ENCODE results near the gene SYCE3. TPM values are rescaled to one million over a fixed set of nuclear protein-coding genes. Genes with fewer than 3 reads are reported as not detected.

Gene SYCE3
- total RNA-seq, 2 experiments from 2014 or later, result not detected

DNA sequence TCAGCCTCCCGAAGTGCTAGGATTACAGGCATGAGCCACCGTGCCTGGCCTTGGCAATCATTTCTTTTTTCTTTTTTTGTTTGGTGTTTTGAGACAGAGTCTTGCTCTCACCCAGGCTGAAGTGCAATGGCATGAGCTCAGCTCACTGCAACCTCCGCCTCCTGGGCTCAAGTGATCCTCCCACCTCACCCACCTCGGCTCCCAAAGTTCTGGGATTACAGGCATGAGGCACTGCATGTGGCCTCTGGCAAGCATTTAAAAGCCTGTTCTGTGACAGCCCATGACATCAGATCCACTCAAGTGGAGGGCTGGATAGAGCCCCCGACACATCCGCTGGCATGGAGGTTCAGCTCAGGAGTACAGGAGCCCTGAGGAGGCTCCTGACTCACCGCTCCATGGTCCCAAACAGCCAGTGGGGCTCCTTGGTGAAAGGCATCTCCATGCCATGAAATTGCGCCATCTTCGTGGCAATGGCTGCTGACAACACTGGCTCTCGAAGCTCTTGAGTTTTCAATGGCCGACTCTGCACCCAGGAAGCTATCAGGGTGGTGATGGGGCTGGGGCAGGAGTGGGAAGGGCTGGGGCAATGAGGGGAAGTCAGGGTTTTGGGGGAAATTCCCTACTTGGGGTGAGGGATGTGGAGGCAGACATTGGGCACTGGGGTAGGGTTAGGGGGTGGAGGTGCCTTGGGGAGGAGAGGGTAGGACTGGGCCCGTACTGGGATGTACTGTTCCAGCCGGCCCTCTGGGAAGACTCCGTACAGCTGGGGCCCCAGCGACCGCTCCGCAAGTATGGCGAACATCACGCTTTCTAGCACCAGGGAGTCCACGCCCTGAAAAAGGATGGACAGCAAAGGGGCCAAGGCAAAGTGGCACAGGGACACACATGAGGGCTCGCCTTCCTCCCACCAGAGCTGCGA lies 18.6 kb upstream of the SYCE3 start:
- CTCF ChIA-PET, result interaction anchor here (1.0 to 3.5 kb wide), 5 partner anchors 16 to 56 kb away, joined by 3 to 19 read pairs (median 10); partner anchors contain the start of genes SCO2 and SYCE3
- DNase-seq, result no peak
- H3K27me3 Mint-ChIP-seq (ENCODE audit: low read depth), result no peaks in the 10 kb centered on the region
- H3K27ac Mint-ChIP-seq, result peak overlapping the region; percentile 86
- H3K36me3 Mint-ChIP-seq (ENCODE audit: low read depth), result peaks cover 42% of the 10 kb centered on the region
- peak overlapping the region; percentile 98 for H3K4me3 Mint-ChIP-seq
- POLR2A ChIA-PET, result interaction anchor here (0.8 to 2.7 kb wide), 8 partner anchors 15 to 56 kb away, joined by 3 to 31 read pairs (median 8); partner anchors contain the start of gene SCO2
- H3K9me3 Mint-ChIP-seq (ENCODE audit: insufficient read depth), result no peaks in the 10 kb centered on the region
- H3K4me1 Mint-ChIP-seq (ENCODE audit: low read depth), result peaks cover 50% of the 10 kb centered on the region
- no peak for ATAC-seq

DNA sequence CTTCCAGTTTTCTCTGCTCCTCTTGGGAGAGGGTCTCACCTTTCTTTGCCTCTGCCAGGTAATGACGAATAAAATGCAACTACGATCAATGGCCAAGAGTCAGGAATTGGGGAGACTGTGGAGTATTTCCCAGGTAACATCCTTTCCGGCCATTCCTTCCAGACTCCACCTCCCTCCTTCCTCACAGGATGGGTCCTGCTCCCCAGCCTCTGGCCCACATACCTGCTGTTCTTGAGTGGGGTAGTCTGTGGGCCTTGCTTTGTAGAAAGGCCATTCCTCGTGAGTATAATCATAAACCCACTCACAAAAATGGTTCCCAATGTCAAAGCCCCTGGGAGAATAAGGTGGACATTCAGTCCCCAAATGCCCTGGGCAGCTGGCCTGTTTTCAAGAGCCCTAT lies 17.0 kb upstream of the SYCE3 start:
- Mint-ChIP-seq H3K4me1 (ENCODE audit: low read depth) (peaks cover 50% of the 10 kb centered on the region), H3K9me3 (ENCODE audit: insufficient read depth) (no peaks in the 10 kb centered on the region), H3K27me3 (ENCODE audit: low read depth) (no peaks in the 10 kb centered on the region), H3K36me3 (ENCODE audit: low read depth) (peaks cover 42% of the 10 kb centered on the region), H3K4me3 (no peak overlapping the region), H3K27ac (peak overlapping the region; percentile 68)
- POLR2A ChIA-PET, result no interaction called here
- no peak for ATAC-seq
- no peak for DNase-seq
- CTCF ChIA-PET, result no interaction called here

DNA sequence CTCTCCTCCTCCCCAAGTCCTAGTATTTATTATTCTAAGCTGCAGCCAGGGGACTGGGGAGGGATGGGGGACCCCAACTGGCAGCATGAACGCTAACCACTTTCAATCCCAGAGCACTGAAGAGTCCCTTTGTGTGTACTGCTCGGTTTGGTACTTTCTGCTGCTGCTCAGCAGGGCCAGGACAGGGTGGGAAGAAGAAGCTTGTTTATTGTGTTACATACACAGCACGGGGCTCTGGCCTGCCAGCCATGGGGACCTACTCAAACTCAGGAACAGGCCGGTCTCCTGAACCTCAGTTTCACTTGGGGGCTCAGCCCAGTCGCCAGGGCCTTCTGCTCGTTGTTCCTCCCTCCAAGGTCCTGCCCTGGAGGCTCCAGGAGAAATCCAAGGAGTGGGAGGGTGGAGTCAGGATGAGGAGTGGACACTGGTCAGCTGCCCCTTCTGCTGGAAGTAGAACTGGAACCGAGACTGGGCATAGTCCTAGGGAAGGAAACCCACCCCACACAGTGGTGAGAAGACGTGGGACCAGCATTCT lies 16.1 kb upstream of the SYCE3 start:
- Mint-ChIP-seq H3K4me1 (ENCODE audit: low read depth) (peaks cover 48% of the 10 kb centered on the region), H3K9me3 (ENCODE audit: insufficient read depth) (no peaks in the 10 kb centered on the region), H3K4me3 (peak overlapping the region; percentile 34), H3K36me3 (ENCODE audit: low read depth) (peaks cover 41% of the 10 kb centered on the region), H3K27me3 (ENCODE audit: low read depth) (no peaks in the 10 kb centered on the region), H3K27ac (peak overlapping the region; percentile 11)
- POLR2A ChIA-PET, result interaction anchor here (0.8 to 2.4 kb wide), 4 partner anchors 16 to 54 kb away, joined by 3 to 10 read pairs (median 4); partner anchors contain the start of genes SCO2 and SYCE3
- CTCF ChIA-PET, result interaction anchor here (1.0 kb wide), 1 partner anchor 15 kb away, joined by 9 read pairs; the partner anchor contains the start of gene SYCE3
- ATAC-seq (no peak), DNase-seq (no peak)

DNA sequence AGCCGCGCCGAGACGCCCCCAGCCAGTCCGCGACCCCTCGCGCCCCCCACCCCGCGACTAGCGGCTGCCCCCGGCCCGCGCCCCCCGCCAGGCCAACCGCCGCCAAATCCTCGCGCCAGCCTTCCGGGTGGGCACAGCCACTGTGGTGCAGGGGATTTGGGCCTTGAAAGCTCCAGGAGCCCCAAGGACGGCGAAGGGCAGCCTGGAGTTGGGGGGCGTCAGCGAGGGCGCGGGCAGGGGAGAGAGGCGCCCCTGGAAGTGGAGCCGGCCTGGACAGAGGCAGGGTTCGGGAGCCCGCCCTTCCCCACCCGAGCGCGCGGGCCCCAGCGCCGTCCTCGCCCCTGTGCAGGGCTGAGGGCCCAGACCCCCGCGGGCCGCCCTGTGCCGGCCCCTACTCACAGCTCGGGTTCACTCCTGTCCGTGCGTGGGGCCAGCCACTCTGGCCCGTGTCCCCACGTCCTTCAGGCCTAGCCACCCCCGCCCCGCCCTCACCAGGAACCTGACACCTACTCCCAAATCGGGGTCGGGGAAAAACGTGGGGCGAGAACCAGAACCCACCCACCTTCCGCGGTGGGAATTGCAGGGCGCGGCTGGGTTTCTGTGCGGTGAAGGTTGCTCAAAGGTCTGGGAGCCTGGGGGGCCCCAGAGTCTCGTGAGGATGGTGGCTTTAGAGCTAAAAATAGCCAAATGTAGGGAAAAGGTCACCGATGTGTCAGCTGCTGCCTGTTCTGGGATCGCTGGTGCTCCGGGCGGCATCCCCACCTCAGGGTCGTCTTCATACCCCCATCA lies 15.5 kb upstream of the SYCE3 start, which contains the start of gene CPT1B:
Gene CPT1B (minus strand): TSS at position 441 of the 789 bp plus-strand sequence. CDS start 512 bp downstream, outside the sequence.
- H3K36me3 Mint-ChIP-seq (ENCODE audit: low read depth), result peaks cover 36% of the 10 kb centered on the region
- H3K27ac Mint-ChIP-seq, result peak within 1 kb of the TSS; percentile 83
- no peaks in the 10 kb centered on the region for H3K9me3 Mint-ChIP-seq (ENCODE audit: insufficient read depth)
- no peaks in the 10 kb centered on the region for H3K27me3 Mint-ChIP-seq (ENCODE audit: low read depth)
- DNase-seq, result no peak
- peak within 1 kb of the TSS; percentile 51 for H3K4me3 Mint-ChIP-seq
- ChIA-PET POLR2A (interaction anchor here (0.5 to 2.4 kb wide), 5 partner anchors 15 to 235 kb away, joined by 3 to 10 read pairs (median 4); partner anchors contain the start of genes SCO2 and SYCE3), CTCF (interaction anchor here (1.0 to 2.0 kb wide), 2 partner anchors 15 kb away, joined by 9 to 13 read pairs; partner anchors contain the start of gene SYCE3)
- ATAC-seq, result no peak
- peaks cover 41% of the 10 kb centered on the region for H3K4me1 Mint-ChIP-seq (ENCODE audit: low read depth)

DNA sequence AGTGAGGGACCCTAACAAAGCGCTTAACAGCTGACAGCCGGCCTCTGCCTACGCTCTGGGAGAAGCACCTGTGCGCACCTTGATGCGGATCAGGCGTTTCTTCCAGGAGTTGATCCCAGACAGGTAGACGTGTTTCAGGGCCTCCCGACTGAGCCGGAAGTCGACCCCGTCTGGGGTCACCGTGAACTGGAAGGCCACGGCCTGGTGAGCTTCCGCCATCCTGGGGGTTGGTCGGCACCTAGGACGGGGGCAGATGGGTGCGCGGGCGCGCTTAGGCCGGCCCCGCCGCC lies 14.9 kb upstream of the SYCE3 start:
- H3K4me3 Mint-ChIP-seq, result peak overlapping the region; percentile 51
- DNase-seq (no peak), ATAC-seq (no peak)
- peaks cover 41% of the 10 kb centered on the region for H3K4me1 Mint-ChIP-seq (ENCODE audit: low read depth)
- peaks cover 35% of the 10 kb centered on the region for H3K36me3 Mint-ChIP-seq (ENCODE audit: low read depth)
- ChIA-PET POLR2A (interaction anchor here (0.5 to 2.4 kb wide), 3 partner anchors 44 to 234 kb away, joined by 3 to 10 read pairs (median 4); partner anchors contain the start of gene SCO2), CTCF (interaction anchor here (2.0 kb wide), 1 partner anchor 15 kb away, joined by 13 read pairs; the partner anchor contains the start of gene SYCE3)
- no peaks in the 10 kb centered on the region for H3K27me3 Mint-ChIP-seq (ENCODE audit: low read depth)
- no peaks in the 10 kb centered on the region for H3K9me3 Mint-ChIP-seq (ENCODE audit: insufficient read depth)
- peak overlapping the region; percentile 83 for H3K27ac Mint-ChIP-seq

DNA sequence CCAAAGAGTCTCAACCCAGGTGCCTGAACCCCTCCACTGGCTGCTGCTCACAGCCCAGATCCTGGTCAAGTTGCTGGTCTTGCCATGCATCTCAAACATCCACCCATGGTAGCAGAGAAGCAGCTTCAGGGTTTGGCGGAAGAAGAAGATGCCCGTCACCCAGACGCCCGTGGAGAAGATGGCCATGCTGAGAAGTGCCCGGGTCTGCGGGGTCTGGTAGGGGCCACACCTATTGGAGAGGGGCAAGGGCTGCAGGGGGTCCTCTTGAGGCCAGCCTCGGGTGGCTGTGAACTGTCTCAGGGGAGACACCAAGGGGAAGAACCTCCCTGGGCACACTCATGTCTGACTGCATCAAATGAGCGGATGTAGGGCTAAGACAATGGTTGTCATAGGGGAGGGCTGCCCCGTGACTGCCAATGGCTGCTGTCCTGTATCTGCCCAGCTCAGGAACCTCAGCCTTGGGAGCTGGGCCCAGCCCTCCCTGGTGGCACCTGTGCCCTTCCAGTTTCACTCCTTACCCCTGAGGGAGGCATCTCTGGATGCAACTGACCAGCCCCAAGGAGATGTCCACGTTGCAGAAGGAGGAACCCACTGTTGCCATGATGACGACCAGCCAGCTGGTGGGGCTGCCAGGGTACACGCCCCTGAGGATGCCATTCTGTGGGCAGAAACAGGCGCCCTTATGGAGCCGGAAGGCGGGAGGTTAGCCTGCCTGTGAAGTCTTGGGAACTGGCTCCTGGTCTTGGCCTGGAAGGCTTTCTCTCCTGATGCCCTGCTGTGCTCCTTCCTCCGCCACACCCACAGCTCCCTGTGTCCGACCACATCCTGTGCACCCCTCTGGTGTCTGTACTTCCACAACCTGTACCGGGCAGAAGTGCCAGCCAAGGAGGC lies 14.3 kb upstream of the SYCE3 start:
- ATAC-seq (no peak), DNase-seq (no peak)
- Mint-ChIP-seq H3K36me3 (ENCODE audit: low read depth) (peaks cover 39% of the 10 kb centered on the region), H3K9me3 (ENCODE audit: insufficient read depth) (no peaks in the 10 kb centered on the region), H3K4me1 (ENCODE audit: low read depth) (peaks cover 41% of the 10 kb centered on the region), H3K27ac (peak overlapping the region; percentile 83), H3K4me3 (peak overlapping the region; percentile 51), H3K27me3 (ENCODE audit: low read depth) (no peaks in the 10 kb centered on the region)
- ChIA-PET CTCF (interaction anchor here (2.0 kb wide), 1 partner anchor 14 kb away, joined by 13 read pairs; the partner anchor contains the start of gene SYCE3), POLR2A (interaction anchor here (0.5 to 2.4 kb wide), 6 partner anchors 14 to 234 kb away, joined by 3 to 10 read pairs (median 3); partner anchors contain the start of genes SCO2 and SYCE3)

DNA sequence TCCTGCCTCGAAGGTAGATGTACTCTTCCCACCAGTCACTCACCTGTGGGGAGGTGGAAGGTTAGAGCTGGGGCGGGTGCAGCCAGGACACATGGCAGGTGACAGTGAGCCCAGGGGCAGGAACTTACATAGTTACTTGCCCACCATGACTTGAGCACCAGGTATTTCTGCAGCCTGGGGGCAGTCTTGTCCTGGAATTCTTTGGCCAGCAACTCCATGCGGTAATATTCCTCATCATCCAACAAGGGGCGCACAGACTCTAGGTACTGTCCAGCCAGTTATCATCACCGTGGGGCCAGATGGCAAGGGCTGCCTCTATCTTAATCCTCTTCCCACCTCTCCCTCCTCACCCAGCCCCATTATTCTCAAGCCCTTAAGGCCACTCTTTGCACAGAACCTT lies 13.4 kb upstream of the SYCE3 start:
- ChIA-PET CTCF (interaction anchor here (0.9 to 2.0 kb wide), 3 partner anchors 13 to 51 kb away, joined by 3 to 13 read pairs (median 4); partner anchors contain the start of genes SCO2 and SYCE3), POLR2A (interaction anchor here (0.6 to 1.7 kb wide), 4 partner anchors 13 to 124 kb away, joined by 3 to 4 read pairs (median 4); partner anchors contain the start of gene SCO2)

DNA sequence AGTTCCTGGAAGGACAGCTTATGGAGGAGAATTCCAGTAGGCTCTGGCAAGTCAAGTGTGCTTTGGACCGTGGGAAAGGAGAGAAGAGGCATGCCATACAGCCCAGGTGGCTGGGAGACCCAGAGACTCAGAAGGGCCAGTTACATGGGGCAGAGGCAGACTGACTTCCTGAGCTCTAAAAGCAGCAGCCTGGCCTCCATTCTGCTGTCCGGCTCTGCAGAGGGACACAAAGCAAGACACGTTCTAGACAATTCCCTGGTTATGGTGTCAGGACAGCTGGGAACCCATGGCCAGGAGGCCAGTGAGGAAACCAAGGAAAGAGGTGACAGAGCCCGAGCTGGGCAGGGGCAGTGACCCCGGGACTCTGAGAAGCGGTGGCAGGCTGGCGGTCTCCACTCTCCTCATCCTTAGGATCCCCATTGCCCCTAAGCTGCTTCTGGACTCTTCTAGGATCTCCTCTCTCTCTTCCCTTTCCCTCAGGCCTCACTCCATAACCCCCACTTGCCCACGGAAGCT lies 12.8 kb upstream of the SYCE3 start:
- POLR2A ChIA-PET, result interaction anchor here (0.8 to 1.5 kb wide), 2 partner anchors 12 to 50 kb away, joined by 4 read pairs; partner anchors contain the start of gene SCO2
- CTCF ChIA-PET, result interaction anchor here (0.9 to 1.4 kb wide), 4 partner anchors 9 to 50 kb away, joined by 3 to 4 read pairs (median 4); partner anchors contain the start of genes SCO2 and SYCE3
- peaks cover 36% of the 10 kb centered on the region for H3K36me3 Mint-ChIP-seq (ENCODE audit: low read depth)
- ATAC-seq (no peak), DNase-seq (no peak)
- no peaks in the 10 kb centered on the region for H3K9me3 Mint-ChIP-seq (ENCODE audit: insufficient read depth)
- H3K27ac Mint-ChIP-seq, result no peak overlapping the region
- no peak overlapping the region for H3K4me3 Mint-ChIP-seq
- H3K27me3 Mint-ChIP-seq (ENCODE audit: low read depth), result no peaks in the 10 kb centered on the region
- peaks cover 28% of the 10 kb centered on the region for H3K4me1 Mint-ChIP-seq (ENCODE audit: low read depth)

More for the DNA sequence above, 13.4 kb upstream of the SYCE3 start:
- Mint-ChIP-seq H3K27ac (peak overlapping the region; percentile 12), H3K4me1 (ENCODE audit: low read depth) (peaks cover 31% of the 10 kb centered on the region), H3K4me3 (no peak overlapping the region), H3K36me3 (ENCODE audit: low read depth) (peaks cover 33% of the 10 kb centered on the region), H3K27me3 (ENCODE audit: low read depth) (no peaks in the 10 kb centered on the region), H3K9me3 (ENCODE audit: insufficient read depth) (no peaks in the 10 kb centered on the region)
- DNase-seq (no peak), ATAC-seq (no peak)

DNA sequence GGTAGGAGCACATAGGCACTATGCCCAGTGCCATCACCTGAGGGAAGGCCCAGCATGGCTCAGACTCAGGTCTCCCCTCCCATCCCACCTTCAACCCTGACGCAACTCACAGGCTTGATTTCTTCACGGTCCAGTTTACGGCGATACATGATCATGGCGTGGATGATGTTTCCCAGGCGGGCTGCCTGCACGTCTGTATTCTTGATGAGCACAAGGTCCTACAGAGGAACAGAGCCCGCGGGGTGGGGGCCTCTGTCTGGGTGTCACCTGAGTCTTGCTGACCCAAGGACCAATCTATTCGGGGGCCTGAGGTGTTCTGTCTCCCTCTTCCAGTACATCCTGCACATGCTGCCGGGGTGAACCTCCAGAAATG lies 11.7 kb upstream of the SYCE3 start:
- ATAC-seq (no peak), DNase-seq (no peak)
- ChIA-PET POLR2A (interaction anchor here (1.5 to 3.0 kb wide), 2 partner anchors 11 to 49 kb away, joined by 4 to 14 read pairs; partner anchors contain the start of genes SCO2 and SYCE3), CTCF (interaction anchor here (1.2 kb wide), 1 partner anchor 8 kb away, joined by 3 read pairs; no protein-coding TSS in a partner anchor)
- H3K27me3 Mint-ChIP-seq (ENCODE audit: low read depth), result no peaks in the 10 kb centered on the region
- no peak overlapping the region for H3K27ac Mint-ChIP-seq
- no peak overlapping the region for H3K4me3 Mint-ChIP-seq
- peaks cover 17% of the 10 kb centered on the region for H3K4me1 Mint-ChIP-seq (ENCODE audit: low read depth)
- peaks cover 29% of the 10 kb centered on the region for H3K36me3 Mint-ChIP-seq (ENCODE audit: low read depth)
- no peaks in the 10 kb centered on the region for H3K9me3 Mint-ChIP-seq (ENCODE audit: insufficient read depth)

Data from activated CD8-positive, alpha-beta T cell treated with anti-CD3 and anti-CD28 coated beads, Interleukin-2, amount 10 ng/mL, durations not matched to agents 7 days and 5 days (primary cell).